ENCODE measurements around the gene AQP12B. TPM values are rescaled to one million over a fixed set of nuclear protein-coding genes. Genes with fewer than 3 reads are reported as not detected.

The AQP12B gene
- total RNA-seq, 1 experiment from 2014 or later, result not detected

DNA sequence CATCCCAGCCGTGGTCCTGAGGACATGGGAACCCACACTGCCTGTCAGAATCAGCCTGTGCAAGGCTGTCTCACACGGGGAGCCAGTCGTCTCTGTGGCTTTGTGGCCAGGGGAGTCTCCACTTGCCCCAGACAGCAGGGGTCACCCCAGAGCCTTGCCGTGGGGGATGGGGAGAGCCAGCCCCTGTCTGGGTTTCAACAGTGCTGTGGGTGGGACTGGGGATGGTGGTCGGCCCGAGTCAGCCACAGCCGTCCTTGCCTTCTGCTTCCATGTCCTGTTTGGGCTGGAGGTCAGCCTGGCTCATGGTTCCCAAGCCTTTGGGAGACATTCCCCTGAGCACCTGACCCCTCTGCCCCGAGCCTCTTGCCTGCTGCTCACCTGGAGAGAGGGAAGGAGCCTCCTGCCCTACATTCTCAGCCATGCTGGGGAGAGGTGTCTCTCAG, 37.8 kb downstream of the AQP12B start:
- POLR2A ChIA-PET (ENCODE audit: unreplicated experiment), result no interaction called here

DNA sequence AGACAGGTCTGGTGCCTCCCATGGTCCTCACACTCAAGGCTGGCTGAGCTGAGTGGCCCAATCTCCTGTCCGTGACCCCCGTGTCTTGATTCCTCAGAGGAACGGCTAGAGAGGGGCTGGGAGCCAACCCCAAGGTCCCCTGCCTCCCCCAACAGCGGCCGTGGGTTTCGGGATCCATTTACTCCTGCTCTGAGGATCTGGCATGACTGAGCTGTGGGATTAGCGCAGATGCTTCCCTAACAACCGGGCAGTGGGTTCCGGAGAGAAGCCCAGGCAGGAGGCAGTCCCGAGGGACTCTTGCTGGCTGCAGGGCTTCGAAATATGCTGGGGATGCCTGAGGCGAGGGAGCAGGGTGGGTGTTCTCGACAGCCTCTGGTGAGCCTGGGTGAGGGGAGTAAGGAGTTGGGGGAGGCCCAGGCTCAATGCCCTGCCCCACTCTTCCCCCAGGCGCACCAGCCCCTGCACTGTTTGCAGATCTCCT, 38.5 kb downstream of the AQP12B start:
- POLR2A ChIA-PET (ENCODE audit: unreplicated experiment), result no interaction called here
- CTCF ChIA-PET, result no interaction called here
- intact Hi-C loops (cut with micrococcal nuclease), result no loop called here
- Histone ChIP-seq H3K4me3 (ENCODE audit: low read length) (no peak overlapping the region), H3K9ac (ENCODE audit: low read length) (no peak overlapping the region), H3K27me3 (ENCODE audit: low read length) (peaks cover 28% of the 10 kb centered on the region), H3K4me1 (ENCODE audit: insufficient read depth, low read length) (no peaks in the 10 kb centered on the region), H3K9me2 (replicated peaks; ENCODE audit: low read length) (no peaks in the 10 kb centered on the region), H4K20me1 (ENCODE audit: low read length) (no peaks in the 10 kb centered on the region), H3K4me2 (ENCODE audit: low read length) (no peak overlapping the region), H3K9me3 (ENCODE audit: low read length) (no peaks in the 10 kb centered on the region), H3K27ac (ENCODE audit: low read length) (no peak overlapping the region), H3F3A (ENCODE audit: low read length, unreplicated experiment) (no peaks in the 10 kb centered on the region), H3K36me3 (ENCODE audit: low read depth, low read length) (no peaks in the 10 kb centered on the region), H2AFZ (ENCODE audit: low read length) (no peak overlapping the region), H3K79me2 (ENCODE audit: low read length) (no peaks in the 10 kb centered on the region)
- DNase-seq (no peak), ATAC-seq (no peak)
- no TSS peak for BruUV-seq (replicated peaks)
- TF ChIP-seq, protein P1, sequence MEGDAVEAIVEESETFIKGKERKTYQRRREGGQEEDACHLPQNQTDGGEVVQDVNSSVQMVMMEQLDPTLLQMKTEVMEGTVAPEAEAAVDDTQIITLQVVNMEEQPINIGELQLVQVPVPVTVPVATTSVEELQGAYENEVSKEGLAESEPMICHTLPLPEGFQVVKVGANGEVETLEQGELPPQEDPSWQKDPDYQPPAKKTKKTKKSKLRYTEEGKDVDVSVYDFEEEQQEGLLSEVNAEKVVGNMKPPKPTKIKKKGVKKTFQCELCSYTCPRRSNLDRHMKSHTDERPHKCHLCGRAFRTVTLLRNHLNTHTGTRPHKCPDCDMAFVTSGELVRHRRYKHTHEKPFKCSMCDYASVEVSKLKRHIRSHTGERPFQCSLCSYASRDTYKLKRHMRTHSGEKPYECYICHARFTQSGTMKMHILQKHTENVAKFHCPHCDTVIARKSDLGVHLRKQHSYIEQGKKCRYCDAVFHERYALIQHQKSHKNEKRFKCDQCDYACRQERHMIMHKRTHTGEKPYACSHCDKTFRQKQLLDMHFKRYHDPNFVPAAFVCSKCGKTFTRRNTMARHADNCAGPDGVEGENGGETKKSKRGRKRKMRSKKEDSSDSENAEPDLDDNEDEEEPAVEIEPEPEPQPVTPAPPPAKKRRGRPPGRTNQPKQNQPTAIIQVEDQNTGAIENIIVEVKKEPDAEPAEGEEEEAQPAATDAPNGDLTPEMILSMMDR (conservative IDR thresholded peaks at IDR 0.05; ENCODE audit: low read depth, low read length), result no peak
- TF ChIP-seq EZH2 (IDR thresholded peaks at IDR 0.05; ENCODE audit: low read length, unreplicated experiment) (no peak), EZH2phosphoT487 (IDR thresholded peaks at IDR 0.05; ENCODE audit: borderline replicate concordance, low read length) (no peak)

More for the DNA sequence above, 37.8 kb downstream of the AQP12B start:
- Histone ChIP-seq H3K27me3 (ENCODE audit: low read length) (peaks cover 29% of the 10 kb centered on the region), H3K9me2 (replicated peaks; ENCODE audit: low read length) (no peaks in the 10 kb centered on the region), H3K9me3 (ENCODE audit: low read length) (no peaks in the 10 kb centered on the region), H3F3A (ENCODE audit: low read length, unreplicated experiment) (no peaks in the 10 kb centered on the region), H3K9ac (ENCODE audit: low read length) (no peak overlapping the region), H3K36me3 (ENCODE audit: low read depth, low read length) (no peaks in the 10 kb centered on the region), H3K79me2 (ENCODE audit: low read length) (no peaks in the 10 kb centered on the region), H3K27ac (ENCODE audit: low read length) (no peak overlapping the region), H3K4me3 (ENCODE audit: low read length) (no peak overlapping the region), H3K4me2 (ENCODE audit: low read length) (no peak overlapping the region), H2AFZ (ENCODE audit: low read length) (no peak overlapping the region), H3K4me1 (ENCODE audit: insufficient read depth, low read length) (no peaks in the 10 kb centered on the region), H4K20me1 (ENCODE audit: low read length) (no peaks in the 10 kb centered on the region)
- no TSS peak for BruUV-seq (replicated peaks)
- ATAC-seq (no peak), DNase-seq (no peak)
- TF ChIP-seq EZH2 (IDR thresholded peaks at IDR 0.05; ENCODE audit: low read length, unreplicated experiment), result no peak
- no peak for TF ChIP-seq EZH2phosphoT487 (IDR thresholded peaks at IDR 0.05; ENCODE audit: borderline replicate concordance, low read length)
- TF ChIP-seq, protein P1 (conservative IDR thresholded peaks at IDR 0.05; ENCODE audit: low read depth, low read length), result no peak
- CTCF ChIA-PET, result no interaction called here
- intact Hi-C loops (cut with micrococcal nuclease), result no loop called here

DNA sequence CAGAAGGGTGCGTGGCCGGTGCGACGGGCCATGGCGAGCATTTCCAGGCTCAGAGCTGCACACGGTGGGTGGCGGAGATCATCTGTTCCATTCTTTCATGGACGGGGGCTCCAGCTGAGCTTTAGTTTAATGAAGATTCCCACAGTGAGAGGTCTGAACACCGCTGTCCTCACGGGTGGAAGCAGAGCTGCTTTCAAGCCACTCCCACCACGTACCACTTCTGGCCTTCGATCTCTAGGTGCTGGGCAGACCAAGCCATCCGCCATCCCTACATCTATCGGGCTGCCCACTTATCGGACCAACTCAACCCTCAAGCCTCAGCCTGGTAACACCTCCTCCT, 38.9 kb downstream of the AQP12B start:
- ChIA-PET CTCF (no interaction called here), POLR2A (ENCODE audit: unreplicated experiment) (no interaction called here)
- no peak for ATAC-seq
- Histone ChIP-seq H3K9me3 (ENCODE audit: low read length) (no peaks in the 10 kb centered on the region), H3K36me3 (ENCODE audit: low read depth, low read length) (no peaks in the 10 kb centered on the region), H3K4me2 (ENCODE audit: low read length) (no peak overlapping the region), H3K27ac (ENCODE audit: low read length) (no peak overlapping the region), H3F3A (ENCODE audit: low read length, unreplicated experiment) (no peaks in the 10 kb centered on the region), H3K9ac (ENCODE audit: low read length) (no peak overlapping the region), H2AFZ (ENCODE audit: low read length) (no peak overlapping the region), H3K79me2 (ENCODE audit: low read length) (no peaks in the 10 kb centered on the region), H3K4me3 (ENCODE audit: low read length) (no peak overlapping the region), H3K9me2 (replicated peaks; ENCODE audit: low read length) (no peaks in the 10 kb centered on the region), H3K4me1 (ENCODE audit: insufficient read depth, low read length) (no peaks in the 10 kb centered on the region), H3K27me3 (ENCODE audit: low read length) (peaks cover 25% of the 10 kb centered on the region), H4K20me1 (ENCODE audit: low read length) (no peaks in the 10 kb centered on the region)
- TF ChIP-seq EZH2phosphoT487 (IDR thresholded peaks at IDR 0.05; ENCODE audit: borderline replicate concordance, low read length), result no peak
- TF ChIP-seq, protein P1 (conservative IDR thresholded peaks at IDR 0.05; ENCODE audit: low read depth, low read length), result no peak
- TF ChIP-seq EZH2 (IDR thresholded peaks at IDR 0.05; ENCODE audit: low read length, unreplicated experiment), result no peak
- DNase-seq, result no peak
- intact Hi-C loops (cut with micrococcal nuclease), result no loop called here
- no TSS peak for BruUV-seq (replicated peaks)
